GM12874 (cell line): Measurements from ENCODE around the gene SEPTIN8.

Experiments
- TF ChIP-seq, protein P1 (sequence below): IDR thresholded peaks from 2 replicates; pipeline ENCODE4 v1.5.1; 2011; ENCODE audit warnings: low read depth, mild to moderate bottlenecking, control low read depth, low read length, moderate library complexity; ENCODE audit not compliant: insufficient read depth

SEPTIN8 gene

DNA sequence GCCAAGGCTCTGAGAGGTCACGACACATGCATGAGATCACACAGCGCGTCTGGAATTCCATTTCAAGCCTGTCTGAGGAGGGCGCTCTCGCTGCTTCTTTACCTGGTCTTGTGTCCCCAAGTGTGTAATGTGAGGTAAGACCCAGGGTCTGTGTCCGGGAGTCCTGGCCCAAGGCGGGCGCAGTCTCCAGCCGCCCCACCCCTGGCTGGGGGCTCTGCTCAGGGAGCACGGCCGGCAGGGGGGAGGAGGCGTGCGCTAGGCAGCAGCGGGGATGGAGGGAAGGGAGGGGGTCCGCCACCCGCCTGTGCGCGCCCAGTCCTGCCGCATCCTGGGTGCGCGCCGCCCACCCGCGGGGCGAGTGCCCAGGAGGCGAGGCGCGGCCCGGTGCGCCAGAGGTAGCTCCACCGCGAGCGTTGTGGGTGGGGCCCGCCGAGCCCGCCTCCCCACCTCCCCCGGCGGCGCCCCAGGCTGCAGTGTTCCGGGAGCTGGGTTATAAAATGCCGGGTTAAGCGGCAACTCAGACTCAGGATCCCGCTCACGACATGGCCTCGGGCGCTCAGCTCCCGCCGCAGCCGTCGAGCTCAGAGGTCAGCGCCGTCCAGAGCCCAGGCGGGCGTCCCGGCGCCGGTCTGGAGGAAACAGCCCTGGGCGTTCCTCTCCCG, 30.0 kb downstream of the SEPTIN8 start, which contains the start of gene CCNI2:
CCNI2 (plus strand) TSS at position 473 of the 662 bp plus-strand sequence; CDS start at position 543, 70 bp downstream.
- TF ChIP-seq, protein P1, sequence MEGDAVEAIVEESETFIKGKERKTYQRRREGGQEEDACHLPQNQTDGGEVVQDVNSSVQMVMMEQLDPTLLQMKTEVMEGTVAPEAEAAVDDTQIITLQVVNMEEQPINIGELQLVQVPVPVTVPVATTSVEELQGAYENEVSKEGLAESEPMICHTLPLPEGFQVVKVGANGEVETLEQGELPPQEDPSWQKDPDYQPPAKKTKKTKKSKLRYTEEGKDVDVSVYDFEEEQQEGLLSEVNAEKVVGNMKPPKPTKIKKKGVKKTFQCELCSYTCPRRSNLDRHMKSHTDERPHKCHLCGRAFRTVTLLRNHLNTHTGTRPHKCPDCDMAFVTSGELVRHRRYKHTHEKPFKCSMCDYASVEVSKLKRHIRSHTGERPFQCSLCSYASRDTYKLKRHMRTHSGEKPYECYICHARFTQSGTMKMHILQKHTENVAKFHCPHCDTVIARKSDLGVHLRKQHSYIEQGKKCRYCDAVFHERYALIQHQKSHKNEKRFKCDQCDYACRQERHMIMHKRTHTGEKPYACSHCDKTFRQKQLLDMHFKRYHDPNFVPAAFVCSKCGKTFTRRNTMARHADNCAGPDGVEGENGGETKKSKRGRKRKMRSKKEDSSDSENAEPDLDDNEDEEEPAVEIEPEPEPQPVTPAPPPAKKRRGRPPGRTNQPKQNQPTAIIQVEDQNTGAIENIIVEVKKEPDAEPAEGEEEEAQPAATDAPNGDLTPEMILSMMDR = peak; percentile 60

DNA sequence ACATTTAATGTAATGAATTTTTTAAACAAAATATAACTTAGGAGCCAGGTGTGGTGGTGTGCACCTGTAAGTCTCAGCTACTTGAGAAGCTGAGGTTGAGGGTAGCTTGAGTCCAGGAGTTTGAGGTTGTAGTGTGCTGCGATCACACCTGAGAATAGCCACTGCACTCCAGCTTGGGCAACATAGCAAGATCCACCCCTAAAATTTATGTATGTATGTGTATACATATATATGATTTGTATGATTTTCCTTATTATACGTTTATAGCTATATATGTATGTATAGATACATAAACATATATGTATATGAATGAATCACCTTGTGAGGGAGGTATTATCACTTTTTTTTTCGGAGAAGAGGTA, 30.5 kb downstream of the SEPTIN8 start:
- TF ChIP-seq, protein P1 = no peak

DNA sequence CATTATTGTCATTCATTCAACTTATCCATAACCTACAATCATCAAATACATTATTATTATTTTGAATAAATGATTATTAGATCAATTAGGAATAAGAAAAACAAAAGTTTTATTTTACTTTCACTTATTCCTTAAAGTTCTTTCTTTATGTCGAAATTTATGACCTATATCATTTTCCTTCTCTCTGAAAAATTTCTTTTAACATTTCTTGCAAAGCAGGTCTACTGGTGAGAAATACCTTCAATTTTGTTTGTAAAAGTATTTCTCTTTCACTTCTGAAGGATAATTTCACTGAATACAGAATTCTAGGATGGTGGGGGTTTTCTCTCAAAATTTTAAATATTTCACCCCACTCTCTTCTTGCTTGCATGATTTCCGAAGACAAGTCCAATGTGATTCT, 32.4 kb downstream of the SEPTIN8 start:
- TF ChIP-seq, protein P1 = no peak

DNA sequence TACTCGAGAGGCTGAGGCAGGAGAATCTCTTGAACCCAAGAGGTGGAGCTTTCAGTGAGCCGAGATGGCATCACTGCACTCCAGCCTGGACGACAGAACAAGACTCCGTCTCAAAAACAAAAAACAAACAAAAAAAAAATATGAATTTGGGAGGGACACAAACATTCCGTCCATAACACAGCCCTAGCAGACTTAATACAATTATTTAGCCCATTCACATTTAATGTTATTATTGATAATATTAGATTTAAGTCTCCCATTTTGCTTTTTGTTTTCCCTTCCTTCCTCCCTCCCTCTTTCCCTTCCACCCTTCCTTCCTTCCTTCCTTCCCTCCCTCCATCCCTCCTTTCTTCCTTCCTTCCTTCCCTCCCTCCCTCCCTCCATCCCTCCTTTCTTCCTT, 34.4 kb downstream of the SEPTIN8 start:
- TF ChIP-seq, protein P1 = no peak

DNA sequence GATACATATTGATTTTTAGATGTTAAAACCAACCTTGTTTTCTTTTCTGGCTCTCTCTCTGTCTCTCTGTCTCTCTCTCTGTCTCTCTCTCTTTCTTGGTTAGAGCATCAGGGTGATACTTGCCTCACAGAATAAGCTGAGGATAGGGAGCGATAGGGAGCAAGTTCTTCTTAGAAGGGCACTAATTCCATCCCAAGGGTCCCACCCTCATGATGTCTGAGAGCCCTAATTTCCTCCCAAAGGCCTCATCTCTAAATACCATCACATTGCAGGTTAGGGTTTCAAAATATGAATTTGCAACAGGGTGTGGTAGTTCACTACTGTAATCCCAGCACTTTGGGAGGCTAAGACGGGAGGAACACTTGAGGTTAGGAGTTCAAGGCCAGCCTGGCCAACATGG, 34.9 kb downstream of the SEPTIN8 start:
- TF ChIP-seq, protein P1 = no peak

DNA sequence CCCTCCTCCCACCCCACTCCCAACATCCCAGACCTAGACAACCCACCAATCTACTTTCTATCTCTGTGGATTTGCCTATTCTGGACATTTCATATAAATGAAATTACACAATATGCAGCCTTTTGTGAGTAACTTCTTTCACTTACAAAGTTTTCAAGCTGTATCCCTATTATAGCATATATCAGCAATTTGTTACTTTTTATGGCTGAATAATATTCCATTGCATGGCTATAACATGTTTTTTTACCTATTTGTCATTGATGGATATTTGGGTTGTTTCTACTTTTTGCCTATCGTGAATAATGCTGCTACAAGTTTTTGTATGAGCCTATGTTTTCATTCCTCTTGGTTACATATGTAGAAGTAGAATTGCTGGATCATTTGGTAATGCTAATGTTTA, 37.8 kb downstream of the SEPTIN8 start:
- TF ChIP-seq, protein P1 = no peak

DNA sequence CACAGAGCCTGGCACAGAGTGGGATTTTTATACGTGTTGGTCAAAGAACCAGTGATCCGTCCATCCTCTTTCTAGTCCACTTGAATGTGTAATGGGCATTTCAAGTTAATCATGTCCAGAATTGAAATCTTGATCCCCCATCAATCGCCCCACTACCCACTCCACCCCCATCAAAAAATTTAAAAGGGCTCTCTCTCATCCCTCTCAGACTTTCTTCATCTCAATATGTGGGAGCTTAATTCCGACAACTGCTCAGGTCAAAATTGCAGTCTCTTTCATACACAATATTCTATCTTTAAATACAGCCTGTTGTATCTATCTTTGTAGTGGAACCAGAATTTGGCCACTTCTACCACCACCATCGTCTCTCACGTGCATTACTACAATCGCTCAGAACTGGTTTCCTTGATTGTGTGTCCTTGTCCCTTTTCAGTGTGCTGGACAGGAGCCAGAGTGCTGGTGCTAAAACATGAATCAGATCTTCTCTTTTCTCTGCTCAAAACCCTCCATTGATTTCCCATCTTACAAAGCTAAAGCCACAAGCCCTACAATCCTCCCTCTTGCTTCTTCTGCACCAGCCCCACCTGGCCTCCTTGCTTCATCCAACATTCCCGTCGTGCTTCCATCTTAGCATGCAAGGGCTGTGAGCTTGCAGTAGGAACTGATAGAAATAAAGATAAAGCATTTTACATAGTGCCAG, 38.9 kb downstream of the SEPTIN8 start:
- TF ChIP-seq, protein P1 = no peak
